MM.1S (cell line): ENCODE results near the gene ATAD1.

Experiments used
- EZH2 ChIP-seq: fragments of 300-600 bp; sonication (generic); optimal IDR thresholded peaks from 2 replicates; pipeline ENCODE3; 2017; ENCODE audit warnings: low read depth, mild to moderate bottlenecking, antibody characterized with exemption, low read length, mixed read lengths
- TF ChIP-seq, protein P1 (sequence below): fragments of 300-600 bp; sonication (generic); IDR thresholded peaks from 2 replicates; pipeline ENCODE4 v1.5.1; 2016; ENCODE audit warnings: antibody characterized with exemption, low read length, mixed read lengths

DNA sequence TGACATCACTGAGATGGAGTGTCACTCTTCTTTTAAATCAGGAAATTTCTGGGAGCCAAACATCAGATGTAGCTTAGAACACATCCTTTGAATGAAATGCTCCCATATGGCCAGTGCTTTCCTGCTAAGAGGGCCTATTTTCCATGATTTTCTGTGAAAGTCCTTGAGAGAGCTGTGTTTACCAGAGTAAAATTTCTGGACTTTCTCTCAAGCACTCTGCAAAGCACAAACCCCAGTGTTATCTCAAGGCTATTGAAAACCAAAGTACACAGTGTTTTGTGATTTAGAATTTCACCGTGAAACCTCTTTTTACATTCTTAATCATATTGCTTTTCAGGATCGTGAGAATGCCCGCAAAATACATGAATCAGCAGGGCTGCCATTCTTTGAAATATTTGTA is 104.3 kb downstream of the ATAD1 start:
- TF ChIP-seq, protein P1, sequence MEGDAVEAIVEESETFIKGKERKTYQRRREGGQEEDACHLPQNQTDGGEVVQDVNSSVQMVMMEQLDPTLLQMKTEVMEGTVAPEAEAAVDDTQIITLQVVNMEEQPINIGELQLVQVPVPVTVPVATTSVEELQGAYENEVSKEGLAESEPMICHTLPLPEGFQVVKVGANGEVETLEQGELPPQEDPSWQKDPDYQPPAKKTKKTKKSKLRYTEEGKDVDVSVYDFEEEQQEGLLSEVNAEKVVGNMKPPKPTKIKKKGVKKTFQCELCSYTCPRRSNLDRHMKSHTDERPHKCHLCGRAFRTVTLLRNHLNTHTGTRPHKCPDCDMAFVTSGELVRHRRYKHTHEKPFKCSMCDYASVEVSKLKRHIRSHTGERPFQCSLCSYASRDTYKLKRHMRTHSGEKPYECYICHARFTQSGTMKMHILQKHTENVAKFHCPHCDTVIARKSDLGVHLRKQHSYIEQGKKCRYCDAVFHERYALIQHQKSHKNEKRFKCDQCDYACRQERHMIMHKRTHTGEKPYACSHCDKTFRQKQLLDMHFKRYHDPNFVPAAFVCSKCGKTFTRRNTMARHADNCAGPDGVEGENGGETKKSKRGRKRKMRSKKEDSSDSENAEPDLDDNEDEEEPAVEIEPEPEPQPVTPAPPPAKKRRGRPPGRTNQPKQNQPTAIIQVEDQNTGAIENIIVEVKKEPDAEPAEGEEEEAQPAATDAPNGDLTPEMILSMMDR: no peak
- TF ChIP-seq EZH2: no peak
